H1 (cell line): ENCODE data around the gene AMPH. TPM values are rescaled to one million over a fixed set of nuclear protein-coding genes. Genes with fewer than 3 reads are reported as not detected.

ENCODE experiments used
- CTCF ChIA-PET: fragments of 300-600 bp; sonication (Branson Sonifier 250); formaldehyde crosslinking; loops from one replicate; lab custom pipeline; 2021; ENCODE audit not compliant: partially characterized antibody; lab: Charles Lee
- POLR2A ChIA-PET: fragments of 300-600 bp; sonication (Branson Sonifier 250); formaldehyde crosslinking; loops from one replicate; lab custom pipeline; 2021; ENCODE audit warnings: inconsistent platforms; ENCODE audit not compliant: partially characterized antibody; lab: Charles Lee
- DNase-seq, 2 experiments: peaks; one replicate each; pipeline versions ENCODE4 v3.0.0 to v3.0.0-alpha.2; 2010 to 2022; ENCODE audit warnings: low spot score in 2 of 2, low read depth in 1 of 2, mixed read lengths in 1 of 2
- FAIRE-seq: peaks from 2 replicates; lab custom pipeline; 2011; peaks lifted over from hg19 to GRCh38; lab: Jason Lieb, UNC
- H2AFZ ChIP-seq: 2 replicates; pipeline ENCODE4 v1.8.1; 2012; ENCODE audit warnings: low read length, inconsistent platforms
- H2AK5ac ChIP-seq: 2 replicates; pipeline ENCODE4 v1.6.1; 2013; ENCODE audit warnings: low read depth, low read length
- H2BK120ac ChIP-seq: replicated peaks from 2 replicates; pipeline ENCODE3; 2013; ENCODE audit warnings: low read depth, low read length, inconsistent platforms
- H2BK12ac ChIP-seq: 2 replicates; pipeline ENCODE4 v1.6.1; 2013; ENCODE audit warnings: low read depth, low read length
- H2BK15ac ChIP-seq: 2 replicates; pipeline ENCODE4 v1.6.1; 2013; ENCODE audit warnings: low read length
- H2BK20ac ChIP-seq: 2 replicates; pipeline ENCODE4 v1.6.1; 2013; ENCODE audit warnings: low read length
- H2BK5ac ChIP-seq: 2 replicates; pipeline ENCODE4 v1.6.1; 2013; ENCODE audit warnings: low read depth, low read length
- H3K14ac ChIP-seq: 2 replicates; pipeline ENCODE4 v1.6.1; 2013; ENCODE audit warnings: inconsistent platforms; ENCODE audit not compliant: insufficient read length
- H3K18ac ChIP-seq: 2 replicates; pipeline ENCODE4 v1.6.1; 2013; ENCODE audit warnings: low read length; ENCODE audit errors: extremely low read depth
- H3K23ac ChIP-seq: 2 replicates; pipeline ENCODE4 v1.6.1; 2013; ENCODE audit warnings: inconsistent platforms; ENCODE audit not compliant: insufficient read length
- H3K23me2 ChIP-seq: 2 replicates; pipeline ENCODE4 v1.6.1; 2013; ENCODE audit warnings: low read depth, low read length
- H3K27ac ChIP-seq: 2 replicates; pipeline ENCODE4 v1.6.1; 2011; ENCODE audit warnings: low read depth, low read length, inconsistent platforms
- H3K27me3 ChIP-seq, 4 experiments: replicated peaks in 1 of 4; 1 replicate in 1 of 4; 2 replicates in 3 of 4; pipeline versions ENCODE4 v1.6.1 to v1.8.1; 2011 to 2013; ENCODE audit warnings: low read length in 3 of 4, mild to moderate bottlenecking in 3 of 4, inconsistent platforms in 2 of 4, mixed read lengths in 2 of 4, moderate library complexity in 1 of 4; ENCODE audit not compliant: control insufficient read depth in 3 of 4, insufficient read depth in 3 of 4; ENCODE audit errors: extremely low read depth in 1 of 4
- H3K36me3 ChIP-seq, 4 experiments: 2 replicates each; pipeline versions ENCODE4 v1.6.1 to v1.8.1; 2011 to 2013; ENCODE audit warnings: mild to moderate bottlenecking in 4 of 4, low read length in 3 of 4, moderate library complexity in 2 of 4, control low read depth in 1 of 4, inconsistent platforms in 1 of 4; ENCODE audit not compliant: insufficient read depth in 4 of 4, control insufficient read depth in 2 of 4
- H3K4ac ChIP-seq: replicated peaks from 2 replicates; pipeline ENCODE3; 2013; ENCODE audit warnings: low read length, low read depth, mixed read lengths, inconsistent platforms; ENCODE audit not compliant: insufficient read length
- H3K4me1 ChIP-seq, 4 experiments: replicated peaks in 1 of 4; 1 replicate in 1 of 4; 2 replicates in 3 of 4; pipeline versions ENCODE4 v1.6.1 to v1.8.1; 2011 to 2013; ENCODE audit warnings: low read length in 3 of 4, inconsistent platforms in 2 of 4, mixed read lengths in 1 of 4; ENCODE audit not compliant: insufficient read depth in 4 of 4, control insufficient read depth in 3 of 4
- H3K4me2 ChIP-seq, 2 experiments: 2 replicates each; pipeline versions ENCODE4 v1.6.1 to v1.8.1; 2011 to 2013; ENCODE audit warnings: low read depth in 2 of 2, low read length in 2 of 2, control low read depth in 1 of 2, inconsistent platforms in 1 of 2, mild to moderate bottlenecking in 1 of 2; ENCODE audit not compliant: insufficient read depth in 1 of 2
- H3K4me3 ChIP-seq, 4 experiments: fragments of 200-600, 300-600 bp in 1 of 4; sonication (generic), shearing (Covaris generic), sonication (Bioruptor Twin) in 1 of 4; 2 replicates each; pipeline versions ENCODE4 v1.5.1 to v1.8.1; 2011 to 2016; ENCODE audit warnings: low read length in 4 of 4, low read depth in 3 of 4, control low read depth in 2 of 4, inconsistent platforms in 2 of 4, mild to moderate bottlenecking in 2 of 4, mixed read lengths in 1 of 4, moderate library complexity in 1 of 4; ENCODE audit not compliant: insufficient read depth in 2 of 4; ENCODE audit errors: extremely low read depth in 1 of 4
- H3K56ac ChIP-seq: replicated peaks from 2 replicates; pipeline ENCODE3; 2013; ENCODE audit warnings: low read depth, mild to moderate bottlenecking, mixed read lengths, low read length, inconsistent platforms; ENCODE audit not compliant: insufficient read length
- H3K79me1 ChIP-seq: 2 replicates; pipeline ENCODE4 v1.6.1; 2013; ENCODE audit warnings: low read depth, low read length, control low read depth
- H3K79me2 ChIP-seq, 2 experiments: 2 replicates each; pipeline versions ENCODE4 v1.6.1 to v1.8.1; 2012 to 2013; ENCODE audit warnings: low read length in 2 of 2, mild to moderate bottlenecking in 2 of 2, inconsistent platforms in 1 of 2; ENCODE audit not compliant: insufficient read depth in 2 of 2, control insufficient read depth in 1 of 2
- H3K9ac ChIP-seq, 4 experiments: replicated peaks in 1 of 4; 1 replicate in 1 of 4; 2 replicates in 3 of 4; pipeline versions ENCODE4 v1.6.1 to v1.8.1; 2011 to 2013; ENCODE audit warnings: low read depth in 3 of 4, low read length in 3 of 4, control low read depth in 2 of 4, mild to moderate bottlenecking in 2 of 4, moderate library complexity in 2 of 4, inconsistent platforms in 1 of 4; ENCODE audit errors: extremely low read depth in 1 of 4
- H3K9me3 ChIP-seq, 2 experiments: 2 replicates each; pipeline versions ENCODE4 v1.6.1 to v1.8.1; 2012 to 2013; ENCODE audit warnings: mild to moderate bottlenecking in 2 of 2, moderate library complexity in 2 of 2, control low read depth in 1 of 2, inconsistent platforms in 1 of 2, low read depth in 1 of 2, low read length in 1 of 2, mixed read lengths in 1 of 2; ENCODE audit not compliant: insufficient read depth in 2 of 2
- H4K20me1 ChIP-seq, 2 experiments: replicated peaks in 1 of 2; 2 replicates each; pipeline versions ENCODE3 to v1.8.1; 2011 to 2013; ENCODE audit warnings: inconsistent platforms in 2 of 2, low read length in 2 of 2, mild to moderate bottlenecking in 1 of 2; ENCODE audit not compliant: insufficient read depth in 2 of 2, control insufficient read depth in 1 of 2
- H4K5ac ChIP-seq: 2 replicates; pipeline ENCODE4 v1.6.1; 2013; ENCODE audit warnings: low read length, low read depth, mixed read lengths, inconsistent platforms; ENCODE audit not compliant: insufficient read length
- H4K8ac ChIP-seq: 2 replicates; pipeline ENCODE4 v1.8.0; 2013; ENCODE audit warnings: mild to moderate bottlenecking, moderate library complexity, low read length, inconsistent platforms; ENCODE audit not compliant: insufficient read depth; ENCODE audit errors: extremely low read depth
- H4K91ac ChIP-seq: replicated peaks from 2 replicates; pipeline ENCODE3; 2013; ENCODE audit warnings: low read length, mixed read lengths, inconsistent platforms; ENCODE audit not compliant: insufficient read length
- CHD1 ChIP-seq: IDR thresholded peaks from 2 replicates; pipeline ENCODE4 v1.6.1; 2012; ENCODE audit warnings: low read depth, low read length, improper control_type of control experiment
- FOSL1 ChIP-seq: IDR thresholded peaks from 2 replicates; pipeline ENCODE4 v1.6.1; 2011; ENCODE audit warnings: mild to moderate bottlenecking, low read depth, low read length, moderate library complexity; ENCODE audit not compliant: insufficient read depth
- HDAC6 ChIP-seq: IDR thresholded peaks from one replicate; pipeline ENCODE4 v1.7.1; 2012; ENCODE audit warnings: low read depth, mild to moderate bottlenecking, inconsistent platforms, low read length, moderate library complexity
- JUN ChIP-seq: IDR thresholded peaks from 2 replicates; pipeline ENCODE4 v1.6.1; 2011; ENCODE audit warnings: low read depth, mild to moderate bottlenecking, improper control_type of control experiment, low read length
- JUND ChIP-seq: IDR thresholded peaks from 2 replicates; pipeline ENCODE4 v1.6.1; 2011; ENCODE audit warnings: mild to moderate bottlenecking, improper control_type of control experiment, low read length
- KDM1A ChIP-seq: fragments of 200-600, 300-600 bp; sonication (generic); IDR thresholded peaks from 2 replicates; pipeline ENCODE4 v1.7.1; 2016; ENCODE audit warnings: mild to moderate bottlenecking, low read length, borderline replicate concordance
- MAFK ChIP-seq: IDR thresholded peaks from 2 replicates; pipeline ENCODE4 v1.6.1; 2012; ENCODE audit warnings: low read depth, mild to moderate bottlenecking, improper control_type of control experiment, low read length
- POLR2AphosphoS5 ChIP-seq: IDR thresholded peaks from 2 replicates; pipeline ENCODE4 v1.6.1; 2011; ENCODE audit warnings: low read depth, low read length
- RBBP5 ChIP-seq: IDR thresholded peaks from 2 replicates; pipeline ENCODE4 v1.7.1; 2012; ENCODE audit warnings: low read depth, mild to moderate bottlenecking, inconsistent platforms, low read length, moderate library complexity, borderline replicate concordance
- RFX5 ChIP-seq: IDR thresholded peaks from 2 replicates; pipeline ENCODE4 v1.6.1; 2011; ENCODE audit warnings: low read depth, low read length, improper control_type of control experiment, borderline replicate concordance
- SRF ChIP-seq: IDR thresholded peaks from 2 replicates; pipeline ENCODE4 v1.6.1; 2011; ENCODE audit warnings: mild to moderate bottlenecking, low read depth, low read length, moderate library complexity
- TAF1 ChIP-seq: IDR thresholded peaks from 2 replicates; pipeline ENCODE4 v1.6.1; 2011; ENCODE audit warnings: mild to moderate bottlenecking, low read depth, low read length
- TAF7 ChIP-seq: optimal IDR thresholded peaks from 2 replicates; pipeline ENCODE3; 2011; ENCODE audit warnings: low read depth, mild to moderate bottlenecking, inconsistent platforms, low read length, moderate library complexity, borderline replicate concordance
- TEAD4 ChIP-seq: IDR thresholded peaks from 2 replicates; pipeline ENCODE4 v1.6.1; 2012; ENCODE audit warnings: low read depth, low read length, inconsistent platforms, mixed read lengths
- WGBS, 2 experiments: shearing (Covaris generic) in 1 of 2; methylation state at CpG; one replicate each; pipeline versions ENCODE4 v1.1.6 to v1.1.7; 2013 to 2015; ENCODE audit warnings: low lambda C conversion rate in 2 of 2, mixed read lengths in 2 of 2, inconsistent platforms in 1 of 2, low coverage in 1 of 2, missing lambda C conversion rate in 1 of 2; ENCODE audit not compliant: insufficient replicate concordance in 2 of 2, insufficient coverage in 1 of 2, insufficient read length in 1 of 2; ENCODE audit errors: extremely low coverage in 1 of 2, missing lambda C conversion rate in 1 of 2; 5-methylcytosine and 5-hydroxymethylcytosine counted together
- polyA plus RNA-seq, 7 experiments: library from polyadenylated mRNA; depleted of rRNA in 3 of 7; stranded (reverse) in 5 of 7; unstranded in 2 of 7; fragments of >200 nt in 5 of 7; fragments of 200-250 nt in 2 of 7; gene quantifications; 1 replicate in 5 of 7; 2 replicates in 1 of 7; 4 replicates in 1 of 7; pipeline versions ENCODE4 v1.2.1 to v1.2.3, GENCODE V29; 2011 to 2013; ENCODE audit warnings: missing spikeins in 2 of 7, mixed read lengths in 2 of 7
- total RNA-seq: library from RNA; stranded (reverse); fragmentation: NEBNext Ultra II Directional; extraction: Animal tissue kit (Norgen Biotek cat#: 25700); gene quantifications from 2 replicates; pipeline ENCODE4 v1.2.1, GENCODE V29; 2021

The AMPH gene
- total and polyA plus RNA-seq, 2 of the 8 experiments (the other 6 are each of a cell fraction or from before 2014, with no cell fraction given) = 7.3 to 12.2 TPM

GRCh38 chr7:38615665-38616064 is 15.5 kb downstream of the AMPH start:
- no peak overlapping the region for H2AK5ac ChIP-seq
- no peak overlapping the region for H2BK20ac ChIP-seq
- H2BK12ac ChIP-seq = no peak overlapping the region
- no peak overlapping the region for H3K27ac ChIP-seq
- no peaks in the 10 kb centered on the region for H3K23me2 ChIP-seq
- H3K9me3 ChIP-seq = no peaks in the 10 kb centered on the region
- H2BK15ac ChIP-seq = no peak overlapping the region
- no peak overlapping the region for H2AFZ ChIP-seq
- H3K27me3 ChIP-seq = no peaks in the 10 kb centered on the region
- no peaks in the 10 kb centered on the region for H3K79me1 ChIP-seq
- 0 out of 2 replicates have a peak overlapping the region, but pooled peaks have one; percentile 11 for H4K8ac ChIP-seq
- H3K4ac ChIP-seq = no peak overlapping the region
- FAIRE-seq (no peak), DNase-seq (no peak)
- no peak overlapping the region for H3K4me3 ChIP-seq
- H3K4me2 ChIP-seq = no peak overlapping the region
- no peak overlapping the region for H3K18ac ChIP-seq
- no peaks in the 10 kb centered on the region for H3K4me1 ChIP-seq
- no peak overlapping the region for H2BK120ac ChIP-seq
- ChIA-PET CTCF (interaction anchor here (0.9 to 3.3 kb wide), 4 partner anchors 15 to 246 kb away, joined by 3 to 10 read pairs (median 5); partner anchors contain the start of gene AMPH), POLR2A (no interaction called here)
- no peak overlapping the region for H2BK5ac ChIP-seq
- no peak overlapping the region for H3K9ac ChIP-seq
- no peak overlapping the region for H3K23ac ChIP-seq
- no peak overlapping the region for H3K56ac ChIP-seq
- 85% methylated on average over 2 of the region's 2 CpGs; no CpG with 5 or more reads in 1 of the 2 experiments for WGBS, 2 experiments
- H3K36me3 ChIP-seq = no peaks in the 10 kb centered on the region
- no peak overlapping the region for H4K5ac ChIP-seq
- H4K91ac ChIP-seq = no peak overlapping the region
- no peaks in the 10 kb centered on the region for H3K79me2 ChIP-seq
- H3K14ac ChIP-seq = no peak overlapping the region
- H4K20me1 ChIP-seq = no peaks in the 10 kb centered on the region
- TF ChIP-seq JUN (no peak), JUND (no peak), RFX5 (no peak), RBBP5 (no peak), TEAD4 (no peak), KDM1A (no peak), TAF7 (no peak), FOSL1 (no peak), POLR2AphosphoS5 (no peak), MAFK (no peak), TAF1 (no peak), SRF (no peak), HDAC6 (no peak), CHD1 (no peak)
